ENCODE measurements around the gene SLC7A7. TPM values are rescaled to one million over a fixed set of nuclear protein-coding genes. Genes with fewer than 3 reads are reported as not detected.

Gene SLC7A7
- total RNA-seq, 4 donors from 2014 or later = 11.7 to 136 (median 44.0) TPM

DNA sequence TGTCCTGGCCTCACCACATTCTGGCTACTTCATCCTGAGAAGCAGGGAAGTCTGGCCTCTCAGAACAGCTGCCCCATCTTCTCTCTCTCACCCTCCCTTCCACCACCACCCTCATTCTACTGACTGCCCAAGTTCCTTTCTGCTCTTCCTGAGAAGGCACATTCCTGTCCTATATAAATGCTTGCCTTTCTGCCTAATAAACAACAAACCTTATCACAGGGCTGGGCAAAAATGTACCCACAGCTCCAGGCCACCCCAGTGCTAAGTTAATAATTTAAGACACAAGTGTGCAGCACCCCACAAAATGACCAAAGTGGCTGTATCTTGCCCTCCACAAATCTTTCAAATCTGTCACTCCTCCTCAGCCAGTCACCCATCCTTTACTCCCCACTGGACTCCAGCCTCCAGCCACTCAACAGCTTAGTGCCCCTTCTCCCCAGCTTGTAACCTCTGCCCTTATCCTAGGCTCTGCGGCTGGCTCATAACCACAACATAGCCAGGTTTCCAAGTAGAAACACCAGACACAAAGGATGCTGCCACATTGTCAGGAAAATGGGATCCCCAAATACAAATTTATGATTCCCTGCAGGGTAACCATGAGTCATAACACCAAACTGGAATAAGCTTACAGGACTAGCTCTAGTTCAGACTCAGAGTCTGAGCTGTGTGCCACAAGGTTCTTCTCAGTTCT, 33.8 kb downstream of the SLC7A7 start:
- TF ChIP-seq, protein P1, sequence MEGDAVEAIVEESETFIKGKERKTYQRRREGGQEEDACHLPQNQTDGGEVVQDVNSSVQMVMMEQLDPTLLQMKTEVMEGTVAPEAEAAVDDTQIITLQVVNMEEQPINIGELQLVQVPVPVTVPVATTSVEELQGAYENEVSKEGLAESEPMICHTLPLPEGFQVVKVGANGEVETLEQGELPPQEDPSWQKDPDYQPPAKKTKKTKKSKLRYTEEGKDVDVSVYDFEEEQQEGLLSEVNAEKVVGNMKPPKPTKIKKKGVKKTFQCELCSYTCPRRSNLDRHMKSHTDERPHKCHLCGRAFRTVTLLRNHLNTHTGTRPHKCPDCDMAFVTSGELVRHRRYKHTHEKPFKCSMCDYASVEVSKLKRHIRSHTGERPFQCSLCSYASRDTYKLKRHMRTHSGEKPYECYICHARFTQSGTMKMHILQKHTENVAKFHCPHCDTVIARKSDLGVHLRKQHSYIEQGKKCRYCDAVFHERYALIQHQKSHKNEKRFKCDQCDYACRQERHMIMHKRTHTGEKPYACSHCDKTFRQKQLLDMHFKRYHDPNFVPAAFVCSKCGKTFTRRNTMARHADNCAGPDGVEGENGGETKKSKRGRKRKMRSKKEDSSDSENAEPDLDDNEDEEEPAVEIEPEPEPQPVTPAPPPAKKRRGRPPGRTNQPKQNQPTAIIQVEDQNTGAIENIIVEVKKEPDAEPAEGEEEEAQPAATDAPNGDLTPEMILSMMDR (IDR thresholded peaks at IDR 0.05; ENCODE audit: low read depth) = no peak

DNA sequence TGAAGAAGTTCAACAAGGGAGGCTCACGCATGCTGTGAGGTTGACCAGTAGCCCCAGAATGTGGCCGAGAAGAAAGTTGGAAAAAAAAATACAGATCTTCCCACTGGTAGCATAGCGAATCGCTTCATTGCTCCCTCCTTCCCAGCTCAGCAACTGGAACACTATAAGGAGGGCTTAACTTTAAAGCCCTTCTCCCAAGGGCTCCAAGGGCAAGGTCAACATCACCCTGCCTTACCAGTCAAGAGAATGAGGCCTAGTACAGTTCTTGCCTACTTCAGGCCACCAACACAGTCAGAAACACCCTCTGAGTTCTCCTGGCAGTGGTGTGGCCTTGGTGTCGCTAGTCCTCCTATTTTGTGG, 34.3 kb downstream of the SLC7A7 start:
- TF ChIP-seq, protein P1 (IDR thresholded peaks at IDR 0.05; ENCODE audit: low read depth) = no peak

DNA sequence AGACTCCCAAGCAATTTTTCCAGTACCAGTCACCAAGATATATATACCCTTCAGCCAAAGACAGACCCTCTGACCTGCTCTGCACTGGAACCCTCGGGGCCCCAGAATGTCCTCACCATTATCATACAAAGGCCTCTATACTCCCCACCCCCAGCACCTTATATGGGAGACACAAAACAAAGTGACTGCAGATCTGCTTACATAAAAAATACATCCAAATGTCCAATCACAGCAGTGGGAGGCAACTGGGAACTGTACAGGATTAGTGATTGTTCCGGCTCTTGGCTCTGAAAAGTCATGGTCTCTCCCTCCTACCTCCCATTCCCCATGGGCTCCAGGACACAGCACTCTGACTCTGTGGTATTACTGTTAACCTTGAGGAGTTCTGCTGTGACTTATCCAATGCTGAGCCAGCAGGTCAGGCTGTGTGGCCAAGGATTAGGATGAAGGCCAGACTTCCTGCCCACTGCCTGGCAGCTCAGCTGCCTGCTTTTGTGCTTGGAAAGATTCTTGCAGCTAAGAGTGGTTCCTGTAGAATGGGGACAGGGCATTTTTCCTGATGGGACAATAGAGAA, 35.0 kb downstream of the SLC7A7 start:
- TF ChIP-seq, protein P1 (IDR thresholded peaks at IDR 0.05; ENCODE audit: low read depth) = no peak

DNA sequence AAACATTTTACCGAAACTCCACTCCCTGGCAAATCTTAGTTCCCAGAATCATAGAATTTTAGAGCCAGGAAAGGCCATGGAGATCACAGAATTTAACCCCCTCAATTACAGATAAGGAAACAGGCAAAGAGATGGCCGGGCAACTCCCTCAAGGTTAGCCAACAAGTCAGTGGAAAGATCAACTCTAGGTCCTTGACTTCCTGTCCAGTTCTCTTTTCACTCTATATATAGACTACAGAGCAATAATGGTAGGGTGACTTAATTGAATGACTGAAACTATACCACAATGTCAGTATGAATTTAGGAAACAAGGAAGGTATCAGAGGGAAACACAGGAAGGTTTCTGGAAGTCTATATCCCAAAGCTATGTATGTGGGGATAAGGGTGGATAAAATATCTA, 37.2 kb downstream of the SLC7A7 start:
- TF ChIP-seq, protein P1 (IDR thresholded peaks at IDR 0.05; ENCODE audit: low read depth) = no peak

DNA sequence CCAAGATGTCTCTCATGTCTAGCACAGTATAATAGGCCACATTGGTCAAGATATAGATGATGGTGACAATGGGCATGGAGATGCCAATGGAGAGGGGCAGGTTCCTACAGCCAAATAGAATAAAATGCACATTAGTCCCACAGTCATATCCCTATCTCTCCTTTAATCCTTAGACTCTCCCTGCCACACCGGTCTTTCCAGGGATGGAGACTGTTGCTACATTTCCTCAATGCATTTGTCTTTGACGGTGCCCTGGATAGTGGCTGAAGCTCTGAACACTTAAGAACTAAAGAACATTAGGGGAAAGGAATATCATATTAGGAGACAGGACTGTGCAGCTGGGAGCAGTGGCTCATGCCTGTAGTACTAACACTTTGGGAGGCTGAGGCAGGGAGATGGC, 39.0 kb downstream of the SLC7A7 start:
- TF ChIP-seq, protein P1 (IDR thresholded peaks at IDR 0.05; ENCODE audit: low read depth) = no peak

DNA sequence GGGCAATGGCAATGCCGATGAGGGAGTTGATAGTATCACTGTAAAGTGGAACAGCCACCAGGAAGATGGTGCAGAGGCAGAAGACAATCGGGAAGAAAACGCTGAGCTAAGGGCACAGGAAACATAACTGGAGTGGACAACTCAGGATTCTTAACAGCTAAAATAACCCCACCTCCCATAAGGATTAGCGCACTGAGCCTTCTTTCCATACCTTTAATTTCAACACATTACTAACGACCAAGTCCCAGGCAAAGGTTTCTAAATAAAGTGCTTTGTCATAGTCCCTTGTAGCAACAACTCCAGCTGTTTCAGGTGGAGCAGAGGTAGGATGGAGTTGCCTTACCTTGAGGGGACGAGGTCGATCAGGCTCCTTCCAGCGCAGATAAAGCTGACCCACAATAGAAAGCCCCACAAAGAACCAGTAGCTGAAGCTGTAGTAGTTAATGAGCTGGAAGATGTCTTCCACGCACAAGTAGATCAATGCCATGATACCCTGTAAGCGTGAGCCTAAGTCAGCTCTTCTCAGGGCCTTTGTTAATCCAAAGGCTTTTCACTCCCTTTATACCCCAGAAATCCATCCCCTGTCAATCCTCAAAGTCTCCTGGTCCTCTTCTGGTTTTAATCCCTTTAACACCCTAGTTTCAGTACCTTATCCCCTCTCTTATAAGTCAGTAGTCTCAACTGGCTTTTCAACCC, 41.1 kb downstream of the SLC7A7 start:
- TF ChIP-seq, protein P1 (IDR thresholded peaks at IDR 0.05; ENCODE audit: low read depth) = no peak

Measured in subcutaneous adipose tissue (tissue), 4 donors.